RWPE1 (cell line): Measurements from ENCODE around the gene MICAL3.

Source experiments
- CTCF ChIA-PET: fragments of 350-600 bp; sonication (Branson Sonifier 250); formaldehyde crosslinking; extraction: SDS; loops from one replicate; lab custom pipeline; 2021; lab: Yijun Ruan, JAX
- POLR2A ChIA-PET: fragments of 400-600 bp; formaldehyde crosslinking; extraction: SDS; loops from one replicate; lab custom pipeline; 2020; ENCODE audit warnings: antibody characterized with exemption; ENCODE audit not compliant: low non-redundant PET; lab: Yijun Ruan, JAX
- DNase-seq: peaks from one replicate; pipeline ENCODE4 v3.0.0; 2012; ENCODE audit warnings: low spot score
- H3K27ac ChIP-seq: fragments of 450-650 bp; 2 replicates; pipeline ENCODE4 v1.5.1; 2017
- CTCF ChIP-seq: fragments of 450-650 bp; conservative IDR thresholded peaks from 2 replicates; pipeline ENCODE4 v1.5.1; 2017; ENCODE audit warnings: low read depth, mild to moderate bottlenecking

The MICAL3 gene

DNA sequence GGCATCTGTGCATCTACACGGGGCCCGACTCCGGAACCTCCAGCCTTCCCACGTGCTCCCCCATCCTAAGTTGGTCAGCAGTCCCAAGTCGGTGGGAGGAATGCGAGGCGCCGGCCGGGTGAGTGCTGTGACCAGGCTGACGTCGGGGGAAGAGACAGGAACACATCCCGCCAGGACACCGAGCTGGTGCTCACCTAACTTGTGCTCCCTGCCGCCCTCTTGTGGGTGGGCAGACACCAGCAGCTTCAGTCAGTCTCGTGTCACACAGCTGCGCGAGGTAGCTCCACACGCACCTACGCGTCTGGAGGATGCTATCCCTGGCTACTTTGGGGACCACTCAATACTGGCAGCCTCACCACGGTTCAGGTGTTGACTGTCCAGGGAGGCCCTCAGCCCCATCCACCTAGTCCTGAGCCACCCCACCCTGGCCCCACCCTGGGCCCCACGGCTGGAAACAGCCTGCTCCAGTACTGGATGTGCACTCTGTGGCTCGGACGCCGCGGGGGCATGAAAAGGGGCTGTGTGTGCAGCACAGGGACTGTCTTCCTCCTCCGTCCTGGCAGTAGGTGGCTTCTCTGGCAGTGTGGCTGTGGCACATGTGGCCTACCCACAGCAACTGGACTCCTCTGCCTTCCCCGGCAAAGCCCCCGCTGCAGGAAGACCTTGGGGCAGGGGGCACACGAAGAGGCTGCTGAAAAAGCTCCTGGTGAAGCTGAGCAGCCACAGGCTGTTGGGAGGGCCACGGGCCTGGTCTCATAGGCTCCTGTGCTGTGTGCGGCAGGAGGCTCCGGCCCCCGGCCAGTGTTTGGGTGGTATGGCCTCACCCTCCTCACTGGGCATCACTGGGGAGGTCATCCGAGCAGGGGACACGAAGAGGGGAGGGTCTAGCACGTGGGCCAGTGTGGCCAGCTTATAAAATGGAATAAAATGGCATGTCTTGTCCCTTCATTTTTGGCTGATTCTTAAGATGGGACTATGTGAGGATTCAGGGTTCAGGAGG is 238.9 kb downstream of the MICAL3 start:
- ChIA-PET CTCF (interaction anchor here (0.5 to 2.0 kb wide), 5 partner anchors 12 to 275 kb away, joined by 3 to 13 read pairs (median 4); no protein-coding TSS in a partner anchor), POLR2A (no interaction called here)
- peak; percentile 38 for TF ChIP-seq CTCF
- H3K27ac ChIP-seq = peak overlapping the region; percentile 77
- DNase-seq = no peak

GRCh38 chr22:17784776-17785175 is 239.6 kb downstream of the MICAL3 start:
- no peak for TF ChIP-seq CTCF
- ChIA-PET CTCF (interaction anchor here (0.5 to 2.0 kb wide), 2 partner anchors 13 to 42 kb away, joined by 3 to 13 read pairs; no protein-coding TSS in a partner anchor), POLR2A (no interaction called here)
- H3K27ac ChIP-seq = no peak overlapping the region
- DNase-seq = no peak

DNA sequence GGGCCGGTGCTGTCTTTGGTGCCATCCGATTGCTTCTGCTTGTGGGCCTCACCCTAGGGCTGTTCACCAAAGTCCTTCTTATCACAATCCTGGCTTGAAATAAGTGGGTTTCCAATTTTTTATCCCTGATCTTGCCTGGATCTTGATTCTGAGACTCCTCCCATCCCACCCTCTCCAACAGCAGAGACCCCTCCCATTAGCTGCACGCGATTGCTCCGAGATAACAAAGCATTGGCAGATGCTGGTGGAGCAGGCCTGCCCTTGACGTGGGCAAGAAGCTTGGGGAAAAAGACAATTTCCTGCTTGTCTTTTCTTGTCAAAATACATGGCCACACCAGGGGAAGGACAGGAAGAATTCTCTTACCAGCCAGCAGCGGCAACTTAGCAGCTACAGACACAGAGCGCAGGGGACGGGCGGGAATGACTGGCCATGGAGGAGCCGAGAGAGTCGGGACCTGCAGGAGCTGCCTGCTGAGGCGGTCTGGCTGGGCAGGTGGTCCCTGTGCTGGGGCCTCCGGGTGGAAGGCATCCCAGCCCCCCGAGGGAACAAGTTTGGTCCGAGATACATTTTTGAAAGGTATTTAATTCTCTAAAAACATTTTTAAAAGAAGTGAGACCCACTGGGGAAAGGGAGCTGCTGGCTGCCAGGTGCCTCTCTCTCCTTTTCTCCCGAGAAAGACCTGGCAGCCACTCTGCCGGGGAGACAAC is 240.4 kb downstream of the MICAL3 start:
- ChIA-PET CTCF (interaction anchor here (2.0 kb wide), 1 partner anchor 41 kb away, joined by 13 read pairs; no protein-coding TSS in a partner anchor), POLR2A (no interaction called here)
- H3K27ac ChIP-seq = no peak overlapping the region
- DNase-seq = no peak
- no peak for TF ChIP-seq CTCF

- H3K27ac ChIP-seq = no peak overlapping the region
- DNase-seq = no peak
- no peak for TF ChIP-seq CTCF
- CTCF ChIA-PET = no interaction called here
- POLR2A ChIA-PET = no interaction called here
Observed at GRCh38 chr22:17783312-17783711, 241.0 kb downstream of the MICAL3 start.

GRCh38 chr22:17782621-17783020 is 241.7 kb downstream of the MICAL3 start:
- ChIA-PET CTCF (no interaction called here), POLR2A (no interaction called here)
- DNase-seq = no peak
- H3K27ac ChIP-seq = no peak overlapping the region
- no peak for TF ChIP-seq CTCF

GRCh38 chr22:17782158-17782557 is 242.2 kb downstream of the MICAL3 start:
- DNase-seq = no peak
- TF ChIP-seq CTCF = no peak
- CTCF ChIA-PET = no interaction called here
- peak overlapping the region; percentile 62 for H3K27ac ChIP-seq
- POLR2A ChIA-PET = no interaction called here
